Upper lobe of left lung (tissue), 6 donors: ENCODE measurements around the gene SOD3. TPM values are rescaled to one million over a fixed set of nuclear protein-coding genes. Genes with fewer than 3 reads are reported as not detected.

Experiments used
- ATAC-seq, 2 donors: fragments of 200-7000 bp; cut with Tn5 transposase; one replicate each; pipeline ENCODE4 v1.9.1; 2022; ENCODE audit warnings: mild to moderate bottlenecking in 2 of 2, moderate library complexity in 2 of 2; ENCODE audit not compliant: low FRiP score in 2 of 2
- DNase-seq, 2 donors: peaks; one replicate each; pipeline ENCODE4 v3.0.0-alpha.2; 2019 to 2020
- H3K27ac ChIP-seq, 4 donors: fragments of 200-600 bp; sonication (generic); one replicate each; pipeline ENCODE4 v1.5.1; 2016 to 2019
- H3K27me3 ChIP-seq, 4 donors: fragments of 200-600 bp; sonication (generic); one replicate each; pipeline ENCODE4 v1.5.1; 2017 to 2019
- H3K36me3 ChIP-seq, 4 donors: fragments of 200-600 bp; sonication (generic); one replicate each; pipeline ENCODE4 v1.5.1; 2016 to 2019
- H3K4me1 ChIP-seq, 4 donors: fragments of 200-600 bp; sonication (generic); one replicate each; pipeline ENCODE4 v1.5.1; 2018 to 2019
- H3K4me3 ChIP-seq, 4 donors: fragments of 200-600 bp; sonication (generic); one replicate each; pipeline ENCODE4 v1.5.1; 2017 to 2019; ENCODE audit warnings: mild to moderate bottlenecking in 2 of 4, moderate library complexity in 1 of 4
- H3K9me3 ChIP-seq, 4 donors: fragments of 200-600 bp; sonication (generic); one replicate each; pipeline ENCODE4 v1.5.1; 2018 to 2019
- EP300 ChIP-seq, 4 donors: sonication (generic); formaldehyde crosslinking; IDR thresholded peaks; one replicate each; pipeline ENCODE4 v1.5.1; 2017; ENCODE audit warnings: antibody characterized with exemption in 4 of 4, control low read depth in 2 of 4
- POLR2A ChIP-seq, 4 donors: fragments of 450-650 bp; IDR thresholded peaks; one replicate each; pipeline ENCODE4 v1.5.1; 2016 to 2017; ENCODE audit warnings: antibody characterized with exemption in 4 of 4, mild to moderate bottlenecking in 2 of 4
- POLR2AphosphoS5 ChIP-seq, 2 donors: sonication (generic); formaldehyde crosslinking; IDR thresholded peaks; one replicate each; pipeline ENCODE4 v1.5.1; 2017; ENCODE audit warnings: antibody characterized with exemption in 2 of 2
- WGBS, 2 donors: methylation state at CpG; one replicate each; pipeline ENCODE4 v1.1.5; 2017 to 2018; 5-methylcytosine and 5-hydroxymethylcytosine counted together
- total RNA-seq, 6 donors: library from RNA; depleted of rRNA in 4 of 6; stranded (reverse); fragments of >200 nt in 4 of 6; gene quantifications; one replicate each; pipeline versions ENCODE4 v1.1.0 to v1.2.1, GENCODE V29; 2016 to 2021
- TF ChIP-seq, protein P1 (sequence below), 6 experiments: fragments of 450-650 bp in 4 of 6; fragments of 200-600 bp in 2 of 6; sonication (generic) in 2 of 6; IDR thresholded peaks; one replicate each; pipeline ENCODE4 v1.5.1; 2016 to 2019; ENCODE audit warnings: antibody characterized with exemption in 6 of 6
- donor health status: DM: no; HTN: no; CAD: no; lungs with moderate emphysema.
- donor health status: DM: no; HTN: yes; CAD: no; lungs with severe emphysema.

Gene SOD3
- total RNA-seq, 6 donors from 2014 or later: 109 to 484 (median 200) TPM

DNA sequence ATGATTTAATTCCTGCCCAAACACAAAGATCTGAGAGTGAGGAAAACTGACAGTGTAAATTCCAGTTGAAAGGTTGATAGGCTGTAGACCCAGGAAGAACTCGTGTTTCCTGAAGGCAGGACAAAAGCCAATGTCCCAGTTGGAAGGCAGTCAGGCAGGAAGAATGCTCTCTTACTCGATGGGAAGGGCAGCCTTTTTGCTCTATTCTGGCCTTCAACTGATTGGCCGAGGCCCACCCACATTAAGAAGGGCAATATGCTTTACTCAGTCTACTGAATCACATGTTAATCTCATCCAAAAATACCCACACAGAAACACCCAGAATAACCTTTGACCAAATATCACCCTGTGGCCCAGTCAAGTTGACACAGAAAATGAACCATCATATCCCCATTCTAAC is 45.3 kb upstream of the SOD3 start:
- no peak for ATAC-seq
- no peaks in the 10 kb centered on the region for H3K36me3 ChIP-seq
- no peaks in the 10 kb centered on the region for H3K27me3 ChIP-seq
- WGBS, 2 donors: 72 to 85% methylated on average over 3 of the region's 3 CpGs
- TF ChIP-seq EP300 (IDR thresholded peaks at IDR 0.05): no peak
- TF ChIP-seq POLR2AphosphoS5 (IDR thresholded peaks at IDR 0.05): no peak
- TF ChIP-seq, protein P1, sequence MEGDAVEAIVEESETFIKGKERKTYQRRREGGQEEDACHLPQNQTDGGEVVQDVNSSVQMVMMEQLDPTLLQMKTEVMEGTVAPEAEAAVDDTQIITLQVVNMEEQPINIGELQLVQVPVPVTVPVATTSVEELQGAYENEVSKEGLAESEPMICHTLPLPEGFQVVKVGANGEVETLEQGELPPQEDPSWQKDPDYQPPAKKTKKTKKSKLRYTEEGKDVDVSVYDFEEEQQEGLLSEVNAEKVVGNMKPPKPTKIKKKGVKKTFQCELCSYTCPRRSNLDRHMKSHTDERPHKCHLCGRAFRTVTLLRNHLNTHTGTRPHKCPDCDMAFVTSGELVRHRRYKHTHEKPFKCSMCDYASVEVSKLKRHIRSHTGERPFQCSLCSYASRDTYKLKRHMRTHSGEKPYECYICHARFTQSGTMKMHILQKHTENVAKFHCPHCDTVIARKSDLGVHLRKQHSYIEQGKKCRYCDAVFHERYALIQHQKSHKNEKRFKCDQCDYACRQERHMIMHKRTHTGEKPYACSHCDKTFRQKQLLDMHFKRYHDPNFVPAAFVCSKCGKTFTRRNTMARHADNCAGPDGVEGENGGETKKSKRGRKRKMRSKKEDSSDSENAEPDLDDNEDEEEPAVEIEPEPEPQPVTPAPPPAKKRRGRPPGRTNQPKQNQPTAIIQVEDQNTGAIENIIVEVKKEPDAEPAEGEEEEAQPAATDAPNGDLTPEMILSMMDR (IDR thresholded peaks at IDR 0.05): no peak
- no peak for TF ChIP-seq POLR2A (IDR thresholded peaks at IDR 0.05)
- DNase-seq: no peak
- no peaks in the 10 kb centered on the region for H3K9me3 ChIP-seq
- no peak overlapping the region for H3K27ac ChIP-seq
- no peak overlapping the region for H3K4me3 ChIP-seq
- H3K4me1 ChIP-seq: no peaks in the 10 kb centered on the region

DNA sequence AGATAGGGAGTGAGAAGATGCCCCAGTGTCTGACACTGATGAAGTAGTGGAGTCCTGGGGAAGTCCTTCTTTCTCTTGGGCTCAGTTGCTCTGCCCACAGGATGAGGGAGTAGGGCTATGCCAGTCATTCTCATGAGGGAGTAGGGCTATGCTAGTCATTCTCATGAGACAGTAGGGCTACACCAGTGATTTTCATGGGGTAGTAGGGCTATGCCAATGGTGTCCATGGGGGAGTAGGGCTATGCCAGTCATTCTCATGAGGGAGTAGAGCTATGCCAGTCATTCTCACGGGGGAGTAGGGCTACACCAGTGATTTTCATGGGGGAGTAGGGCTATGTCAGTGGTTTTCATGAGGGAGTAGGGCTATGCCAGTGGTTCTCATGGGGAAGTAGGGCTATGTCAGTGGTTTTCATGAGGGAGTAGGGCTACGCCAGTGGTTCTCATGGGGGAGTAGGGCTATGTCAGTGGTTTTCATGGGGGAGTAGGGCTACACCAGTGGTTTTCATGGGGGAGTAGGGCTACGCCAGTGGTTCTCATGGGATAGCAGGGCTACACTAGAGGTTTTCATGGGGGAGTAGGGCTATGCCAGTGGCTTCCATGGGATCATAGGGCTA is 43.3 kb upstream of the SOD3 start:
- Histone ChIP-seq H3K36me3 (no peaks in the 10 kb centered on the region), H3K4me3 (no peak overlapping the region), H3K27me3 (no peaks in the 10 kb centered on the region), H3K9me3 (peaks cover 0 to 8% (median 7%) of the 10 kb centered on the region in 4 donors), H3K4me1 (no peaks in the 10 kb centered on the region), H3K27ac (no peak overlapping the region)
- ATAC-seq (peak in 1 of 2 donors; percentile 19), DNase-seq (no peak)
- TF ChIP-seq POLR2A (IDR thresholded peaks at IDR 0.05) (no peak), EP300 (IDR thresholded peaks at IDR 0.05) (no peak), POLR2AphosphoS5 (IDR thresholded peaks at IDR 0.05) (no peak)
- TF ChIP-seq, protein P1 (IDR thresholded peaks at IDR 0.05): no peak
- 77 to 78% methylated on average over 3 of the region's 3 CpGs for WGBS, 2 donors

DNA sequence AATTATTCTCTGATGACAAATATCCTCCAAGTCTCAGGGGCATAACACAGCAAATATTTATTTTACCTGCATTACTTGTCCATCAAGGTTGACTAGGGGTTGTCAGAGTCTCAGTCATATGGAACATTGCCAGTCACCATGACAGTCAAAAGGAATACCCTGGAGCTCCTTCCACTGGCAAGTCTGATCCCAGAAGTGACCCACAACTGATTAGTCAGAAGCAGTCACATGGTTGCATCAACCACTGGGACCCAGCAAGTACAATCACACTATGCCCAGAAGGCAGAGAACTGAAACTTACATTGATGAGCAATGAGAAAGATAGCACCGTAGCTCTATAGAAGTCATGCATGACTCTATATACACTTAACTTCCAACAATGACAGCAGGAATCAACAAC is 41.9 kb upstream of the SOD3 start:
- H3K4me1 ChIP-seq: no peaks in the 10 kb centered on the region
- H3K4me3 ChIP-seq: no peak overlapping the region
- no peaks in the 10 kb centered on the region for H3K36me3 ChIP-seq
- no peaks in the 10 kb centered on the region for H3K27me3 ChIP-seq
- no peak for DNase-seq
- no peak for TF ChIP-seq POLR2AphosphoS5 (IDR thresholded peaks at IDR 0.05)
- peaks cover 0 to 9% (median 7%) of the 10 kb centered on the region in 4 donors for H3K9me3 ChIP-seq
- 82 to 95% methylated on average over 1 of the region's 1 CpG for WGBS, 2 donors
- no peak for ATAC-seq
- H3K27ac ChIP-seq: no peak overlapping the region

DNA sequence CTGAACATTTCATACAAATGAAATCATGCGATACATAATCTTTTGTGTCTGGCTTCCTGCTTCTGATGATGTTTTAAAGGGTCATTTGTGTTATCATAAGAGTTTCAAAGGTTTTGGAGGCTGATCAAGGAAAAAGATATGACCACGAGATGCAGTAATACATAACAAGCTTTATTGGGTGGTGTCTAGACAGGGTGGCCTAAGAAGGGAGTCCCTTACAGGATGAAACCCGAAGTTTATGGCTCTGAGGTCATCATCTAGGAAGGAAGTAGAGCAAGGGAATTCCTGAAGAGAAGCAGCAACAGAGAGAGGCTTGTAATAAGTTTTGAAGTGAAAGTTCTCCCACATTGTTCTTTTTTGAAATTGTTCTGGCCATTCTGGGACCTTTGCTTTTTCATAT is 40.8 kb upstream of the SOD3 start:
- TF ChIP-seq POLR2A (IDR thresholded peaks at IDR 0.05): no peak
- TF ChIP-seq, protein P1 (IDR thresholded peaks at IDR 0.05): no peak
- no peak for TF ChIP-seq EP300 (IDR thresholded peaks at IDR 0.05)
- TF ChIP-seq POLR2AphosphoS5 (IDR thresholded peaks at IDR 0.05): no peak
- DNase-seq (no peak), ATAC-seq (no peak)
- Histone ChIP-seq H3K36me3 (no peaks in the 10 kb centered on the region), H3K4me1 (no peaks in the 10 kb centered on the region), H3K27me3 (no peaks in the 10 kb centered on the region), H3K4me3 (no peak overlapping the region), H3K27ac (no peak overlapping the region), H3K9me3 (peaks cover 0 to 9% (median 7%) of the 10 kb centered on the region in 4 donors)
- 34 to 41% methylated on average over 3 of the region's 3 CpGs for WGBS, 2 donors

DNA sequence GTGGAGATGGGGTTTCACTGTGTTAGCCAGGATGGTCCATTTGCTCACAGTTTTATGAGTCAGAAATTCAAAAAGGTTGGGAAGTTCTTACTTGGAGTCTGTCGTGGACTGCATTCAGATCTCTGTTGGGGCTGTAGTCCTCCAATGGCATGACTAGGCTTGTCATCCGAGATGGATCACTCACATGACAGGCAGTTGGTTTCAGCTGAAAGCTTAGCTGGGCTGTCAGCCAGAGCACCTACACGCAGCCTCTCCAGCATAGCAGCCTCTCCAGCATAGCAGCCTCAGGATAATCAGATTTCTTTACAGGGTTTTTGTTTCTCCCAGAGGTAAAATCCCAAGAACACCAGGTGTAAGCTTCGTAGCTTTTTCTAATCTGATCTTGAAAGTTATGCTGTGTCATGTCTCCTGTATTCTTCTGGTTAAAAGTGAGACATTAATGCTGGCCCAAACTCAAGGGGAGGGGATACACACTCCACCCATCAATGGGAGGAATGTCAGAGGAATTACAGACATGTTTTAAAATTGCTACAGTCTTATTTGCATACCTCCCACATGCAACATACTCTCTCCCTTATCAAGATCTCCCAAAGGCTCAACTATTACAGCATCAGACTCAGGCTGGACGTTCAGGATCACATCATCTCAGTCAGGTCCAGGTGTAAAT is 31.6 kb upstream of the SOD3 start:
- Histone ChIP-seq H3K27ac (no peak overlapping the region), H3K36me3 (no peaks in the 10 kb centered on the region), H3K4me1 (no peaks in the 10 kb centered on the region), H3K4me3 (no peak overlapping the region), H3K9me3 (no peaks in the 10 kb centered on the region), H3K27me3 (no peaks in the 10 kb centered on the region)
- TF ChIP-seq POLR2AphosphoS5 (IDR thresholded peaks at IDR 0.05) (no peak), EP300 (IDR thresholded peaks at IDR 0.05) (no peak), POLR2A (IDR thresholded peaks at IDR 0.05) (no peak)
- TF ChIP-seq, protein P1 (IDR thresholded peaks at IDR 0.05): no peak
- ATAC-seq: peak; percentile 71 to 72
- 37 to 52% methylated on average over 5 of the region's 5 CpGs for WGBS, 2 donors
- DNase-seq: peak in 1 of 2 donors; percentile 44
